HEK293T (cell line): ENCODE measurements around the gene CTCFL.
"Not testable (repeated sequence)": the region's sequence is repeated elsewhere in the genome, so short reads cannot be mapped to it uniquely, and the experiment has no call there.

ENCODE experiments used
- CTCF ChIA-PET: fragments of 350-600 bp; formaldehyde crosslinking; extraction: SDS; loops from one replicate; lab custom pipeline; 2021; ENCODE audit warnings: antibody characterized with exemption, inconsistent platforms; lab: Yijun Ruan, JAX
- POLR2A ChIA-PET: fragments of 350-600 bp; formaldehyde crosslinking; extraction: SDS; loops from one replicate; lab custom pipeline; 2020; ENCODE audit warnings: antibody characterized with exemption, inconsistent platforms; lab: Yijun Ruan, JAX
- DNase-seq: peaks from one replicate; pipeline ENCODE4 v3.0.0; 2012; ENCODE audit warnings: mixed read lengths; ENCODE audit errors: extremely low spot score
- ARNT ChIP-seq: fragments of 450-650 bp; IDR thresholded peaks from 2 replicates; pipeline ENCODE4 v1.6.1; 2017; ENCODE audit warnings: mild to moderate bottlenecking
- BHLHE40 ChIP-seq: fragments of 450-650 bp; IDR thresholded peaks from 2 replicates; pipeline ENCODE4 v1.6.1; 2016; ENCODE audit warnings: mild to moderate bottlenecking, moderate library complexity, borderline replicate concordance
- CTBP1 ChIP-seq: fragments of 450-650 bp; IDR thresholded peaks from 2 replicates; pipeline ENCODE4 v1.6.1; 2016; ENCODE audit warnings: borderline replicate concordance
- ELF4 ChIP-seq: fragments of 450-650 bp; IDR thresholded peaks from 2 replicates; pipeline ENCODE4 v1.6.1; 2017; ENCODE audit warnings: antibody characterized with exemption
- FOXA1 ChIP-seq: fragments of 450-650 bp; IDR thresholded peaks from 2 replicates; pipeline ENCODE4 v1.6.1; 2016; ENCODE audit warnings: mild to moderate bottlenecking
- FOXK2 ChIP-seq: fragments of 450-650 bp; IDR thresholded peaks from 2 replicates; pipeline ENCODE4 v1.6.1; 2016; ENCODE audit warnings: mild to moderate bottlenecking
- FOXM1 ChIP-seq: fragments of 450-650 bp; IDR thresholded peaks from 2 replicates; pipeline ENCODE4 v1.6.1; 2017; ENCODE audit warnings: mild to moderate bottlenecking, borderline replicate concordance
- HDGF ChIP-seq: fragments of 450-650 bp; IDR thresholded peaks from 2 replicates; pipeline ENCODE4 v1.6.1; 2017; ENCODE audit warnings: antibody characterized with exemption, borderline replicate concordance
- L3MBTL2 ChIP-seq: fragments of 450-650 bp; conservative IDR thresholded peaks from 2 replicates; pipeline ENCODE4 v1.6.1; 2016; ENCODE audit warnings: mild to moderate bottlenecking
- LEF1 ChIP-seq: fragments of 450-650 bp; IDR thresholded peaks from 2 replicates; pipeline ENCODE4 v1.6.1; 2017; ENCODE audit warnings: mild to moderate bottlenecking, borderline replicate concordance
- NFRKB ChIP-seq: fragments of 450-650 bp; IDR thresholded peaks from 2 replicates; pipeline ENCODE4 v1.6.1; 2016; ENCODE audit warnings: mild to moderate bottlenecking, moderate library complexity
- SP1 ChIP-seq: fragments of 450-650 bp; IDR thresholded peaks from 2 replicates; pipeline ENCODE4 v1.6.1; 2017
- SUZ12 ChIP-seq: fragments of 450-650 bp; IDR thresholded peaks from 2 replicates; pipeline ENCODE4 v1.6.1; 2016; ENCODE audit warnings: mild to moderate bottlenecking
- TARDBP ChIP-seq: fragments of 450-650 bp; IDR thresholded peaks from 2 replicates; pipeline ENCODE4 v1.6.1; 2016
- ZNF384 ChIP-seq: fragments of 450-650 bp; IDR thresholded peaks from 2 replicates; pipeline ENCODE4 v1.6.1; 2016
- TF ChIP-seq, protein P1 (sequence below): fragments of 450-650 bp; IDR thresholded peaks from 2 replicates; pipeline ENCODE4 v1.6.1; 2016

CTCFL gene

DNA sequence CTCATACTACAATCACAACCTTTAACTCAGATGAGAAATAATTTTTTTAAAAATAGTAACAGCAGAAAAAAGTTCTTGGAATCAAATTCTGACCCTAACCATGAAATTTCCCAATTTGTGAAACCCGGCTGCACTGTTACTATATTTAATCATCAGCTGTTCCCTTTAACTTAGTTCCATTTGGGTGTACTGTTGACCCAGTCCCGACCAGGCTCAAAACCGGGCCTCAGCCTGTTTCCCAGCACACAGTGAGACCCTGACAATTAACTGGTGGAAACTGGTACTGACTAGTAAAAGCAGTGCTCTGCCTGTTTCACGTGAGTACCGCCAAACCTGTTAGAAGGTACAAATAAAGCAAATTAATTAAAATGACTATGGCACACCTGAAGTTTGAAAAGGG is 7.0 kb downstream of the CTCFL start:
- CTCF ChIA-PET: interaction anchor here (0.7 kb wide), 2 partner anchors 466 to 575 kb away, joined by 3 to 4 read pairs; no protein-coding TSS in a partner anchor
- DNase-seq: no peak
- POLR2A ChIA-PET: interaction anchor here (0.6 kb wide), 1 partner anchor 62 kb away, joined by 3 read pairs; no protein-coding TSS in a partner anchor
- TF ChIP-seq TARDBP: no peak
- no peak for TF ChIP-seq FOXA1
- TF ChIP-seq ZNF384: no peak
- TF ChIP-seq ELF4: no peak
- no peak for TF ChIP-seq L3MBTL2
- TF ChIP-seq BHLHE40: no peak
- no peak for TF ChIP-seq SP1
- no peak for TF ChIP-seq CTBP1
- TF ChIP-seq, protein P1, sequence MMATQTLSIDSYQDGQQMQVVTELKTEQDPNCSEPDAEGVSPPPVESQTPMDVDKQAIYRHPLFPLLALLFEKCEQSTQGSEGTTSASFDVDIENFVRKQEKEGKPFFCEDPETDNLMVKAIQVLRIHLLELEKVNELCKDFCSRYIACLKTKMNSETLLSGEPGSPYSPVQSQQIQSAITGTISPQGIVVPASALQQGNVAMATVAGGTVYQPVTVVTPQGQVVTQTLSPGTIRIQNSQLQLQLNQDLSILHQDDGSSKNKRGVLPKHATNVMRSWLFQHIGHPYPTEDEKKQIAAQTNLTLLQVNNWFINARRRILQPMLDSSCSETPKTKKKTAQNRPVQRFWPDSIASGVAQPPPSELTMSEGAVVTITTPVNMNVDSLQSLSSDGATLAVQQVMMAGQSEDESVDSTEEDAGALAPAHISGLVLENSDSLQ: no peak
- TF ChIP-seq HDGF: no peak
- no peak for TF ChIP-seq ARNT
- no peak for TF ChIP-seq NFRKB

DNA sequence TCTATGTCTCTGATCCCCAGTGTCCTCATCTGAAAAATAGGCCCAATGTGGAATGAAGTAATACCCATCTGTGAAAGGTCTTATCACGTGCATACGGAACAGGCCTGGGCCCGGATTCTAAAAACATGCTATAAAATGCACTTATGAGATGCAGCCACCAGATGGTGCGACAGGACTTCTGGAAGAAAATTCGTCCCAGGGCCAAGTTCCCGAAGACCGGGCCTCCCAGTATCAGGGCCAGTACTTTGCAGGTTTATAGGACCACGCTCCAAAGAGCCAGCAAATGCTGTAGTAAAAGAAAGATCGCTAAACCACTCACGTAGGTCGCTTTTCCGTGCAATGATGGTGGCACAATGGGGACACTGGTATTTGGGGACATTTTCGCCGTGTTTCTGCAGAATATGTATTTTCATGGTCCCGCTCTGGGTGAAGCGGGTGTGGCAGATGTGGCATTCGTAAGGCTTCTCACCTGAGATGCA is 10.6 kb downstream of the CTCFL start:
- no peak for TF ChIP-seq LEF1
- no peak for TF ChIP-seq CTBP1
- TF ChIP-seq L3MBTL2: 0 out of 2 replicates have a peak, but pooled peaks have one; percentile 16
- DNase-seq: peak; percentile 73
- CTCF ChIA-PET: interaction anchor here (0.8 to 2.1 kb wide), 2 partner anchors 79 to 82 kb away, joined by 3 to 8 read pairs; no protein-coding TSS in a partner anchor
- POLR2A ChIA-PET: no interaction called here

DNA sequence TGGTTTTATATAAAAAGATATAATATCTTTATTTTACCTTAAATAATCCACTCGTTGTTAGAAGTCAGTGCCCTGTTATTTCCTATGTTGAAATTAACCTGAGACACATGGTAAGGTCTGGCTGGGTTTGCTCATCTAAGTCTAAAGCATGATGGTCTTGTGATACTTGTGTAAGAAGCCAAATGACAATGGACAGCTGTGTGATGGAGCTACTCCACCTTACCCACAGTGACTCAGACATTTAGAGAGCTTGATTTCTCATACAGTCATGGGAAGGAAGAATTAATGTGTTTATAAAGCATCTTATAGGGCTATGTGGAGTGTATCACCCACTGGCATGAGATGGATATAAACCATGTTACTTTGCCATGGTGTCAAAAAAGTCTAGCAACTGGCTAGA is 11.7 kb downstream of the CTCFL start:
- TF ChIP-seq, protein P1: no peak
- TF ChIP-seq SUZ12: no peak
- TF ChIP-seq ARNT: no peak
- TF ChIP-seq HDGF: no peak
- no peak for TF ChIP-seq CTBP1
- no peak for DNase-seq
- ChIA-PET POLR2A (no interaction called here), CTCF (interaction anchor here (2.1 kb wide), 1 partner anchor 83 kb away, joined by 8 read pairs; no protein-coding TSS in a partner anchor)

DNA sequence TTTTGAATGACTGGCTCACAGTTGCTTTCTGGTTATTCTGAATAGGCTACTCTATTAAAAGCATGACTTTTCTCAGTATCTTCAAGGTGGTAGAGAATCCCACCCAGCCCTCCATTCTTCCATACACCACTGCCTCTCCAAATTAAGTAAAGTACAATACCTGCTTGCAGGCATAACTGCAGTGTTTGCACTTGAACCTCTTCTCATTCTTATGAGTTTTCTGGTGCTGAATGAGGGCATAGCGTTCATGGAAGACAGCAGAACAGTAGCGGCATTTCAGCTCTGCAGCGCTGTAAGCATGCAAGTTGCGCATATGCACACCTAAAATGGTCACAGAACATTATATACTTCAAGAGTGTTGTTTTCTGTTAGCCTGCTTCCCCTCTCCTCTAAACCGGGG is 12.5 kb downstream of the CTCFL start:
- CTCF ChIA-PET: interaction anchor here (2.1 kb wide), 1 partner anchor 84 kb away, joined by 8 read pairs; no protein-coding TSS in a partner anchor

DNA sequence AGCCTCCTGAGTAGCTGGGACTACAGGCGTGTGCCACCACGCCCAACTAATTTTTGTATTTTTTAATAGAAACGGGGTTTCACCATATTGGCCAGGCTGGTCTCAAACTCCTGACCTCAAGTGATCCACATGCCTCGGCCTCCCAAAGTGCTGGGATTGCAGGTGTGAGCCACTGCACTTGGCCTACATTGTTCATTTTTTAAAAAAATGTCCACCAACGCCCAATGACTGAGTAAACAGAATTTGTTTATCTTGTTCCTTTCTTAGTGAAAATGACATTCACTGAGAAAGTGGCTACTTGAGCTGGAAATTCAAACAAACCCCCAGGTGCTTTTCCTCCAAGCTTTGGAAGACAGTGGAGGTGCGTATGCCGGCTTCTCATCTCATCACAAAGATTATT is 13.2 kb downstream of the CTCFL start:
- CTCF ChIA-PET, POLR2A ChIA-PET, DNase-seq: not testable (repeated sequence)

More for the DNA sequence above, 12.5 kb downstream of the CTCFL start:
- no peak for DNase-seq
- TF ChIP-seq TARDBP (no peak), SUZ12 (no peak), FOXK2 (no peak), SP1 (no peak), FOXA1 (no peak), ZNF384 (no peak), HDGF (no peak), ELF4 (no peak)
- POLR2A ChIA-PET: no interaction called here

DNA sequence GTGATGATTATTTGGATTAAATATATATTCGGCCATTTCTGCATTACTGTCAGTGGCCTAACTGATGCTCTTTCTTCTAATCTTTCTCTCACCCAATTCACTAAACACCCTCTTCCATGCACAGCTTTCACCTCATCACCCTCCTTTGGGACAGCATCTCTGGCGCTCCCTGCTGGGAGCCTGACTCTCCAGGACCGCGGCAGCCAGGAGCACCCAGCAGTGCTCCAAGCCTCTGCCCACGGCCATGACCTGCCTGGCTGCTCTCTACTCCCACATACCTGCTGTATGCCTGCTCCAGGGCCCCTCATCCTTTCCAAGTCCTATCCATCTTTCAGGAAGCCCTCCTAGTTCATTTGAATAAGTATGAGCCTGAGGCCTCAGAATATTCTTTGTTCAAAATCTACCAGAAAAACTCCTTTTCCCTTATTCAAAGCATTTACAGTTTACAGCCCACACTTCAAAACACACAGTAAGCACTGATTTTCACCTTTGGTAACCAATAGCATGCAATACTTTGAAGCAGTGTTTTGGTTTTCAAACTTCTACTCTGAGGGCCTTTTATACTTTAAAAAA is 15.2 kb downstream of the CTCFL start:
- peak; percentile 46 for DNase-seq
- ChIA-PET CTCF (interaction anchor here (0.5 to 0.6 kb wide), 2 partner anchors 64 to 164 kb away, joined by 3 read pairs; no protein-coding TSS in a partner anchor), POLR2A (no interaction called here)
- no peak for TF ChIP-seq FOXM1
- TF ChIP-seq BHLHE40: no peak
- TF ChIP-seq ARNT: no peak
- TF ChIP-seq ZNF384: no peak
- no peak for TF ChIP-seq FOXK2
- no peak for TF ChIP-seq TARDBP

DNA sequence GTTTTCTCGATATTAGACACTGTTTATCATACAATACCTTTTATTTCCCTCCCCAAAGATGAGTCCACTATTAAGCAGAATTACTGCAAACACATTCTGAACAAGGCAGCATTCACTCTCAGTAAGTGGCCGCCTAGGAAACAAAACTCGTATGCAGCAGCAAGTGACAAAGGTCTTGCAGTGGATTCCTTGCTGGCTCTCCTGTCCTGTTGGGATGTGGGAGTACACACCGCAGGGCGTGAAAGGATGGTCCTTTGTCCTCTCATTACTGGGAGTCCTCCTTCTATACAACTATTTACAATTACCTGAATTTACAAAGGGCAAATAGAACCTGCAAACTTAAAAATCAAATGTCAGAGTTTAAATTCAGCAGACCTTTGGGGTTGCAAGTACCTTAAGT is 16.1 kb downstream of the CTCFL start:
- DNase-seq: no peak
- ChIA-PET CTCF (interaction anchor here (0.6 kb wide), 1 partner anchor 65 kb away, joined by 3 read pairs; no protein-coding TSS in a partner anchor), POLR2A (no interaction called here)
- TF ChIP-seq CTBP1 (no peak), HDGF (no peak), SP1 (no peak)

DNA sequence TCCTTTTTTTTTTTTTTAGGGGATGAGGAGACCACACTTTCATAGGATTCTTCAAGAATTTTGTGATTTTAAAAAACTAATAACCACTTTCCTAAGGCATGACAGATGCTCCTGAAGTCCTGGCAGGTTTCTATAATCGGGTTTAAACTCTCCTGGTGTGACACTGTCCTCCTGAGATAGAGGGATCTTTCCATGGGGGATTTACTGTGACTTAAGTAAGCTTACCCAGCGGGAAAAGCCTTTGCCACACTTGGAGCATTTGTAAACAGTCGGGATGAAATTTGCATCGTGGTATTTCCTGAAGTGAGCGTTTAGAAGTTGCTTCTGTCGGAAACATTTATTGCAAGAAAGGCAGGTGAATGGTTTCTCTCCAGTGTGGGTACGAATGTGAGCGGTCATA is 16.6 kb downstream of the CTCFL start:
- CTCF ChIA-PET: interaction anchor here (0.5 kb wide), 1 partner anchor 13 kb away, joined by 3 read pairs; no protein-coding TSS in a partner anchor
- POLR2A ChIA-PET: no interaction called here
- DNase-seq: no peak
- TF ChIP-seq FOXA1 (no peak), SUZ12 (no peak), FOXK2 (no peak), FOXM1 (no peak), ELF4 (no peak), CTBP1 (no peak), ARNT (no peak), L3MBTL2 (no peak), NFRKB (no peak), SP1 (no peak)
